ENCODE measurements around the gene KLHL8. TPM values are rescaled to one million over a fixed set of nuclear protein-coding genes. Genes with fewer than 3 reads are reported as not detected.

The KLHL8 gene
- total RNA-seq, 1 experiment from 2014 or later: 9.9 TPM

DNA sequence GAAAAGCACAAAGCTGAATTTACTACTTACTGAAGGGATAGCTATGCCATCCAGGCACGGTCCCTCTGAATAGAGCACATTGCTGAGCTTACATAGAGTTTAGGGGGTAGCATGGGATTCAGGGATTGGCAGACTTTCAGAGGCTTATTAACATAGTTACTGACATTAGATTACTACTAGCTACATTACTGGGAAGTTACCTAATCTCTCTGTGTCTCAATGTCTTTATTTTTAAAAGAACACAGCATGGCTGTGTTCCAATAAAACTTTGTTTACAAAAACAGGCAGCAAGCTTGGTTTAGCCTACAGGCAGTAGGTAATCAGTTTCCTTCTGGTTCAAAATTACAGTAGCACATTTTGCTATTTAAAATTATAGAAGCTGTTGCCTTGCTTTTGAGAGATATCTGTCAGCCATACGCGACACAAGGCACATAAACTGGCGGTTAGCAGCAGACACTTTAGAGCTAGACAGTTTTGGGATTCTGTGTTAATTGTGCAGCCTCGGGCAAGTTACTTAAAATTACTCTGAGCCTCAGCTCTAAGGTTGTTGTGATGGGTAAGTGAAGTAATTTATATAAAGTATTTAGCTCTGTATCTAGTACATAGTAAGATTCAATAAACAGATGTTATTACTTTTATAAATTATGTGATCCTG lies 6.9 kb downstream of the KLHL8 start:
- no peaks in the 10 kb centered on the region for H3K36me3 Mint-ChIP-seq (ENCODE audit: insufficient read depth, unreplicated experiment)
- H3K9me3 Mint-ChIP-seq (ENCODE audit: low read depth, unreplicated experiment): no peaks in the 10 kb centered on the region
- intact Hi-C loops (cut with micrococcal nuclease; ENCODE audit: unreplicated experiment): no loop called here
- H3K27me3 Mint-ChIP-seq (ENCODE audit: unreplicated experiment): no peaks in the 10 kb centered on the region
- CTCF ChIA-PET: interaction anchor here (0.5 kb wide), 1 partner anchor 522 kb away, joined by 3 read pairs; no protein-coding TSS in a partner anchor
- no peak overlapping the region for H3K4me3 Mint-ChIP-seq (ENCODE audit: low read depth, unreplicated experiment)
- no peak overlapping the region for H3K27ac Mint-ChIP-seq (ENCODE audit: unreplicated experiment)
- no peaks in the 10 kb centered on the region for H3K4me1 Mint-ChIP-seq (ENCODE audit: low read depth, unreplicated experiment)
- no peak for DNase-seq
- TF ChIP-seq, protein P1, sequence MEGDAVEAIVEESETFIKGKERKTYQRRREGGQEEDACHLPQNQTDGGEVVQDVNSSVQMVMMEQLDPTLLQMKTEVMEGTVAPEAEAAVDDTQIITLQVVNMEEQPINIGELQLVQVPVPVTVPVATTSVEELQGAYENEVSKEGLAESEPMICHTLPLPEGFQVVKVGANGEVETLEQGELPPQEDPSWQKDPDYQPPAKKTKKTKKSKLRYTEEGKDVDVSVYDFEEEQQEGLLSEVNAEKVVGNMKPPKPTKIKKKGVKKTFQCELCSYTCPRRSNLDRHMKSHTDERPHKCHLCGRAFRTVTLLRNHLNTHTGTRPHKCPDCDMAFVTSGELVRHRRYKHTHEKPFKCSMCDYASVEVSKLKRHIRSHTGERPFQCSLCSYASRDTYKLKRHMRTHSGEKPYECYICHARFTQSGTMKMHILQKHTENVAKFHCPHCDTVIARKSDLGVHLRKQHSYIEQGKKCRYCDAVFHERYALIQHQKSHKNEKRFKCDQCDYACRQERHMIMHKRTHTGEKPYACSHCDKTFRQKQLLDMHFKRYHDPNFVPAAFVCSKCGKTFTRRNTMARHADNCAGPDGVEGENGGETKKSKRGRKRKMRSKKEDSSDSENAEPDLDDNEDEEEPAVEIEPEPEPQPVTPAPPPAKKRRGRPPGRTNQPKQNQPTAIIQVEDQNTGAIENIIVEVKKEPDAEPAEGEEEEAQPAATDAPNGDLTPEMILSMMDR (IDR thresholded peaks at IDR 0.05; ENCODE audit: unreplicated experiment): no peak
- no TSS peak for BruUV-seq (replicated peaks)

DNA sequence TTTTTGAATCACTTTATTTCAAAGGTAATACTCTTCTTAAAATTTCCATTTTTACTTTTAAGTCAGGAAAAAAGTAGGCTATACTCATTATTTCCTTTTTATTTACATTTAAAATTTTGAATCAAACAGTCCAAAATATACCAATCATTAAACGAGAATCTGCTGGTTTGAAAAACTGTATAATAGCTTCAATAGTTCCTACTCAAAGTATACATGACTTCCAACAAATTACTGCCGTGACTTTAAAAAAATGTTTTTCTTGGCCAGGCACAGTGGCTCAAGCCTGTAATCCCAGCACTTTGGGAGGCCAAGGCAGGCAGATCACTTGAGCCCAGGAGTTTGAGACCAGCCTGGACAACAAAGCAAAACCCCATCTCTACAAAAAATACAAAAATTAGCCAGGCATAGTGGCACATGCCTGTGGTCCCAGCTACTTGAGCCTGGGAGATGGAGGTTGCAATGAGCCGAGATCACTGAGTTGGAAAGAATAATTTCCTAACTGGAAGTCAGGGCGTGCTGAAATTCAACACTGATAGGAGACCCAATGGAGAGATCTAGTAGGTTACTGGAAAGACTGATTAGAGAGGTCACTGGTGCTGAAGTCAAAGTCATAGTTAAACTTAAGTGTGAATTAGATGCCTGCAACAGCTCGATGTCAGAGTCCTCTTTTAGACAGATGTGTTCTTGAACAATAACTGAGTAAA lies 9.0 kb downstream of the KLHL8 start:
- BruUV-seq (replicated peaks): no TSS peak
- intact Hi-C loops (cut with micrococcal nuclease; ENCODE audit: unreplicated experiment): no loop called here
- no peak overlapping the region for H3K4me3 Mint-ChIP-seq (ENCODE audit: low read depth, unreplicated experiment)
- TF ChIP-seq, protein P1 (IDR thresholded peaks at IDR 0.05; ENCODE audit: unreplicated experiment): no peak
- no peak overlapping the region for H3K27ac Mint-ChIP-seq (ENCODE audit: unreplicated experiment)
- no peaks in the 10 kb centered on the region for H3K27me3 Mint-ChIP-seq (ENCODE audit: unreplicated experiment)
- CTCF ChIA-PET: no interaction called here
- DNase-seq: no peak
- H3K9me3 Mint-ChIP-seq (ENCODE audit: low read depth, unreplicated experiment): no peaks in the 10 kb centered on the region
- H3K4me1 Mint-ChIP-seq (ENCODE audit: low read depth, unreplicated experiment): no peaks in the 10 kb centered on the region
- H3K36me3 Mint-ChIP-seq (ENCODE audit: insufficient read depth, unreplicated experiment): no peaks in the 10 kb centered on the region

GRCh38 chr4:87209696-87210095 lies 10.7 kb downstream of the KLHL8 start:
- H3K36me3 Mint-ChIP-seq (ENCODE audit: insufficient read depth, unreplicated experiment): no peaks in the 10 kb centered on the region
- no peak overlapping the region for H3K27ac Mint-ChIP-seq (ENCODE audit: unreplicated experiment)
- no peaks in the 10 kb centered on the region for H3K4me1 Mint-ChIP-seq (ENCODE audit: low read depth, unreplicated experiment)
- intact Hi-C loops (cut with micrococcal nuclease; ENCODE audit: unreplicated experiment): no loop called here
- CTCF ChIA-PET: no interaction called here
- no peaks in the 10 kb centered on the region for H3K9me3 Mint-ChIP-seq (ENCODE audit: low read depth, unreplicated experiment)
- no peak for DNase-seq
- no peaks in the 10 kb centered on the region for H3K27me3 Mint-ChIP-seq (ENCODE audit: unreplicated experiment)
- no TSS peak for BruUV-seq (replicated peaks)
- H3K4me3 Mint-ChIP-seq (ENCODE audit: low read depth, unreplicated experiment): no peak overlapping the region
- TF ChIP-seq, protein P1 (IDR thresholded peaks at IDR 0.05; ENCODE audit: unreplicated experiment): no peak

DNA sequence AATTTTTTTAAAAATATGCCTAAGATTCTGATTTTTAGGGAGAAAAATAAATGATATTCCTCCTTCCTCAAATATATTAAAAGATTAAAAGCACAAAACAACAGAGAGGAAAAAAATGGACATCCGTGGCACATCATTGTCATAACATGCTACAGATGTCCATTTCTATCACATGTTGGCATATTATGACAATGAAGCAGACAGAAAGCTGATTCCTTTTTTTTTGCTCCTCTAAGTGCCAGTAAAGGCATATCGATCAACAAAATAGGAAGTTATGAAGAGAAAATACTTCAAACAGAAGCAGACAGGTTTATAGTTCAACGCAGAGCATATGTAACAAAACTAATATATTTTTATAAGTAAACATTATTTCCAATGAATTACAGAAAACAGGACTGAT lies 11.2 kb downstream of the KLHL8 start:
- Mint-ChIP-seq H3K9me3 (ENCODE audit: low read depth, unreplicated experiment) (no peaks in the 10 kb centered on the region), H3K27me3 (ENCODE audit: unreplicated experiment) (no peaks in the 10 kb centered on the region), H3K4me3 (ENCODE audit: low read depth, unreplicated experiment) (no peak overlapping the region), H3K36me3 (ENCODE audit: insufficient read depth, unreplicated experiment) (no peaks in the 10 kb centered on the region), H3K4me1 (ENCODE audit: low read depth, unreplicated experiment) (no peaks in the 10 kb centered on the region), H3K27ac (ENCODE audit: unreplicated experiment) (no peak overlapping the region)
- intact Hi-C loops (cut with micrococcal nuclease; ENCODE audit: unreplicated experiment): no loop called here
- no peak for DNase-seq
- CTCF ChIA-PET: no interaction called here
- TF ChIP-seq, protein P1 (IDR thresholded peaks at IDR 0.05; ENCODE audit: unreplicated experiment): no peak
- no TSS peak for BruUV-seq (replicated peaks)

Measured in Calu3 (cell line).